LNCAP (cell line): ENCODE data around the gene LEKR1.

Experiments
- TF ChIP-seq, protein P1 (sequence below): fragments of 450-650 bp; IDR thresholded peaks from 2 replicates; pipeline ENCODE4 v1.5.1; 2017; ENCODE audit warnings: mild to moderate bottlenecking

The LEKR1 gene

DNA sequence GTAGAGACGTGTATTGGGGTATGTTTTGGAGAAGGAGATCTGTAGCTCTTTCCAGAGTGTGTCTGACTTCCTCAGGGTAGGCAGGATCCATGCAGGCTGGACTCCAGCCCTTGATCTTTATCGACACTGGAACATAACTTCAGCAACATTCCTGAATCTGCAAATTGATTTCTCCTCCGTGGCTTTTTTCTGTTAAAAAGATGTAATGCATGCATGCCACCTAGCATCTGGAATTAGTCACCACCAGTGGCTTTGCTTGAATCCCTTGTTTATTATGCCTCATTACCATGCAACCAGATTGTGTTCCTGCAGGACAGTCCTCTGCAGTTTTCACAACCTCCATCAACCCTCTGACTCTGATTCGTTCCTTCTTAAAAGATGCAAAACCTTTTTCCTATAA lies 247.7 kb downstream of the LEKR1 start:
- TF ChIP-seq, protein P1, sequence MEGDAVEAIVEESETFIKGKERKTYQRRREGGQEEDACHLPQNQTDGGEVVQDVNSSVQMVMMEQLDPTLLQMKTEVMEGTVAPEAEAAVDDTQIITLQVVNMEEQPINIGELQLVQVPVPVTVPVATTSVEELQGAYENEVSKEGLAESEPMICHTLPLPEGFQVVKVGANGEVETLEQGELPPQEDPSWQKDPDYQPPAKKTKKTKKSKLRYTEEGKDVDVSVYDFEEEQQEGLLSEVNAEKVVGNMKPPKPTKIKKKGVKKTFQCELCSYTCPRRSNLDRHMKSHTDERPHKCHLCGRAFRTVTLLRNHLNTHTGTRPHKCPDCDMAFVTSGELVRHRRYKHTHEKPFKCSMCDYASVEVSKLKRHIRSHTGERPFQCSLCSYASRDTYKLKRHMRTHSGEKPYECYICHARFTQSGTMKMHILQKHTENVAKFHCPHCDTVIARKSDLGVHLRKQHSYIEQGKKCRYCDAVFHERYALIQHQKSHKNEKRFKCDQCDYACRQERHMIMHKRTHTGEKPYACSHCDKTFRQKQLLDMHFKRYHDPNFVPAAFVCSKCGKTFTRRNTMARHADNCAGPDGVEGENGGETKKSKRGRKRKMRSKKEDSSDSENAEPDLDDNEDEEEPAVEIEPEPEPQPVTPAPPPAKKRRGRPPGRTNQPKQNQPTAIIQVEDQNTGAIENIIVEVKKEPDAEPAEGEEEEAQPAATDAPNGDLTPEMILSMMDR, result no peak

DNA sequence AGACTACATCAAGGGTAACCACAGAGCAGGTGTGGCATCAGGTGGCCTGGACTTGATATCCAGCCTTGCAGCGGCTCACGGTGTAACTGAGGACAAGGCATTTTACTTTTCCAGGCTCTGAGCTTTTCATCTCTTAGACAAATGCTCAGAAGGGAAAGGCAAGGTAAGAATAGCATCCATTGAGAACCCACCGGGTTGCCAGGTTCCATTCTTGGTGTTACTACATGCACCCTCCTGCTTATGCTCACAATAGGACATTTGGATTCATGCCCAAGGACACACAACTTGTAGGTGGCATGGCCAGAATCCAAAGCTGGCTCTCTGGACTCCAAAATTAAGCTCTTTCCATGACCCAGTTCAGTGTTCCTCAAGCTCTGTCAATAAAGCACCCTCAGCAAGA lies 248.3 kb downstream of the LEKR1 start:
- TF ChIP-seq, protein P1, result no peak

DNA sequence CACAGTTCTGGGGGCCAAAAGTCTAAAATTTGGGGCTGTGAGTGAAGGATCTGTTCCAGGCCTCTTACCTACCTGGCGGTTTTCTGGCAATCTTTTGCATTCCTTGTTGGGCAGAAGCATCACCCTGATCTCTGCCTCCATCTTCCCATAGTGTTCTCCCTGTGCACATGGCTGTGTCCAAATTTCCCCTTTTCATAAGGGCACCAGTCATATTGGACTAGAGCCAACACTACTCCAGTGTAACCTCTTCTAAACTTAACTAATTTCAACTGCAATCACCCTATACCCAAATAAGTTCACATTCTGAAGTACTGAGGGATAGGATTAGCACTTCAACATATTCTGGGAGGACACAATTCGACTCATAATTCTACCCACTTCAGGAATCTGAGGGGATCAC lies 248.8 kb downstream of the LEKR1 start:
- TF ChIP-seq, protein P1, result no peak

DNA sequence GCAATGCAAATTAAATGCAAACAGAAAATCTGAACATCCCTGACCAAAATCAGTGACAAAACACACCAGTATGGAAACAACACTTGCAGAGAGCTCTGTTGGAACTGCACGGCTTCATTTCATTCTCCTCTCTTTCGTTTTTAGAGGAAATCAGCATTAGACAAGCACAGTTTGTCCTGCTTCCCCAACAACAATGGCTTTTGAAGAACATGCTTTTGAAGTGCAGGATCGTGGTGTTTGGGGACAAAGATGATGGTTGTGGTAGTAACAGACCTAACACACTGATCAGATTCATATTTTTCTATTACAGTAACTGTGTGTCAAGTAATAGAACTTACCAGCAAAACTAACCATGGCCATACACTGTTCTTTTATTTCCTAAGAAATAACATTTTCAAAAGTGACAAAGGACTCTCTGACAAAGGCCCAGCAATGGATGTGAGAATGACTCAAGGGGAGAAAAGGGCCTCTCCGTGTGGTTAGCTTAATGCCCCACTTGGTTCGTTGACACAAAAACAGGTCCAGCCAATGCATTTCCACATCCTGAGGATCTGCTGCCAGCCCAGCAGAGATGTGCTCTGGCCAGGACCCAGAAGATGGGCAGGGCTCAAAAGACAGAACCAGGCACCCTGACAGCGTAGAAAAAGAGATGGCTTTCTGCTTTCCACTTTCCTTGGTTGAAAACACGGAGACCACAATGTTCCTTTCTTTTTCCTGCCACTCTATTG lies 249.7 kb downstream of the LEKR1 start:
- TF ChIP-seq, protein P1, result no peak

DNA sequence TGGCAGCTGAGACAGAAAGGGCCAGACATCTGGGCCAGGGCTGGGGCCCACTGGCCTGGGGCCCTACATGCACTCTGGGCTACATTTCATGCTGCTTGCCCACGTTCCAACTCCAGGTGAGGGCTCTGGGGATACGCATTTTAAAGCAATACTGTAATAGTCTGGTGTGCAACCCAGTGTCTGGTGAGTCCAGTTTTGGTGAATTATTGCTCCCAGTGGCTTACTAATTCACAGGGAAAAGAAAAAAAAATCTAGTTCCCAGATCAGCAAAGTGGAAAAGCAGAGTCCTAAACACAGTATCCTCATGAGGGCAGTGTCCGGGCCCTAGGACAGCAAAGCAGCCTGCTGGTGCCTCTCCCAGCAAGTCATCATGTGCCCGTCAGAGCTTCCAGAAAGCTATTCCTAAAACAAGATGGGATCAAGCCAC lies 251.4 kb downstream of the LEKR1 start:
- TF ChIP-seq, protein P1, result no peak

DNA sequence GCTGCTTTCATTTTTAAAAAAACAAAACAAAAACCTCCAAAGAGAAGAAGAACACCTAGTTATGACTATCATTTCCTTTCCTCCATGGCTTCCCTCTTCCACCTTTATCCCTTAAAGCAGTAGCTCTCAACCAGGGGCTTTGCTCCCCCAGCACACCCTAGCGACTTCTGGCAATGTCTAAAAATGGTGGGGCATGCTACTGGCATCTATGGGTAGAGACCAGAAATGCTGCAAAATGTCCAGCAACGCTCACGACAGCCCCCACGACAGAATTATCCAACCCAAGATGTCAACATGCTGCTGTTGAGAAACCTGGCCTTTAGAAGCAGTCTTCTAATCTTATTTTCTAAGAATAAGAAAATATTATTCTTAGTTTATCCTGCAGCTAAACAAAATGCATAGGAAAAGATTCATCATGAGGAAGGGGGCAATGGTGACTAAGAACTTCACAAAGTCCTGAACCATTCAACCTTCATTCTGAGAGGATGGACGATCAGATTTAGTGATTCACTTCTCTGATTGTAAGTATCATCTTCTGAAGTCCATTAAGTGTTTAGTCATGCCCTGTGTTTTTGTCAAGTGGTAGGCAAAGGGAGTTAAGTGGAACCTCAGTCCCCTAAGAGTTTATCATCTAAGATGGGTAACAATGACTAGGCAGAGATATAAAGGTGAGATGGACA lies 252.1 kb downstream of the LEKR1 start:
- TF ChIP-seq, protein P1, result no peak

DNA sequence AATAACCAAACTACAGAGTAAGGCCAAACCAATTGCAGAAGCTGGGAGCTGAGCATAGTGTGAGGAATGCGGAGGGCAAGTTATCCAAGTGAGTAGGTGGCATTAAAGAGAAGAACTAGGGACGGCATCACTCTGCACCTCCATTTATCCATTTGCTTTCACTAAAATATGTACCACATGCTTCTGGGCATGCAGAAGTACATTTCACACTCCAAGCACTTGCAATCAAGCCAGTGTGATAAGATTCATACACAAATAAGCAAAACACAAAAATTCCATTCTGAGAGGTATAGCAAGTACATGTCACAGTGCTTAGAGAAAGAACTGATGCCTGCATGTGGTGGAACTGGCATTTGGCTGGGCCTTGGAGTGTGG lies 252.6 kb downstream of the LEKR1 start:
- TF ChIP-seq, protein P1, result no peak
